ENCODE data around the gene CD209. TPM values are rescaled to one million over a fixed set of nuclear protein-coding genes. Genes with fewer than 3 reads are reported as not detected.
"Not testable (repeated sequence)": the region's sequence is repeated elsewhere in the genome, so short reads cannot be mapped to it uniquely, and the experiment has no call there.

The CD209 gene
- total RNA-seq, 1 donor from 2014 or later = not detected

- H3K9me3 Mint-ChIP-seq = peaks cover 4% of the 10 kb centered on the region
- DNase-seq (ENCODE audit: low spot score) = no peak
- intact Hi-C loops (cut with micrococcal nuclease) = no loop called here
- H3K27ac Mint-ChIP-seq = no peak overlapping the region
- no peaks in the 10 kb centered on the region for H3K4me1 Mint-ChIP-seq (ENCODE audit: low read depth)
- H3K4me3 Mint-ChIP-seq = no peak overlapping the region
- H3K27me3 Mint-ChIP-seq (ENCODE audit: insufficient read depth) = peaks cover 38% of the 10 kb centered on the region
- H3K36me3 Mint-ChIP-seq (ENCODE audit: low read depth) = no peaks in the 10 kb centered on the region
Observed at GRCh38 chr19:7783991-7784423, 36.7 kb upstream of the CD209 start.

- no peak overlapping the region for H3K4me3 Mint-ChIP-seq
- no peak overlapping the region for H3K27ac Mint-ChIP-seq
- no peaks in the 10 kb centered on the region for H3K36me3 Mint-ChIP-seq (ENCODE audit: low read depth)
- H3K9me3 Mint-ChIP-seq = peaks cover 4% of the 10 kb centered on the region
- H3K4me1 Mint-ChIP-seq (ENCODE audit: low read depth) = no peaks in the 10 kb centered on the region
- DNase-seq (ENCODE audit: low spot score) = no peak
- intact Hi-C loops (cut with micrococcal nuclease) = no loop called here
- peaks cover 26% of the 10 kb centered on the region for H3K27me3 Mint-ChIP-seq (ENCODE audit: insufficient read depth)
Observed at GRCh38 chr19:7781157-7781556, 33.8 kb upstream of the CD209 start.

GRCh38 chr19:7779631-7780486 is 32.5 kb upstream of the CD209 start:
- no peaks in the 10 kb centered on the region for H3K9me3 Mint-ChIP-seq
- peaks cover 31% of the 10 kb centered on the region for H3K27me3 Mint-ChIP-seq (ENCODE audit: insufficient read depth)
- intact Hi-C loops (cut with micrococcal nuclease) = no loop called here
- DNase-seq (ENCODE audit: low spot score) = no peak
- no peaks in the 10 kb centered on the region for H3K36me3 Mint-ChIP-seq (ENCODE audit: low read depth)
- no peaks in the 10 kb centered on the region for H3K4me1 Mint-ChIP-seq (ENCODE audit: low read depth)
- H3K27ac Mint-ChIP-seq = no peak overlapping the region
- H3K4me3 Mint-ChIP-seq = no peak overlapping the region

GRCh38 chr19:7778081-7778480 is 30.7 kb upstream of the CD209 start:
- DNase-seq (ENCODE audit: low spot score) = no peak
- Mint-ChIP-seq H3K27me3 (ENCODE audit: insufficient read depth) (peaks cover 21% of the 10 kb centered on the region), H3K36me3 (ENCODE audit: low read depth) (no peaks in the 10 kb centered on the region), H3K9me3 (no peaks in the 10 kb centered on the region), H3K4me1 (ENCODE audit: low read depth) (peaks cover 2% of the 10 kb centered on the region), H3K27ac (no peak overlapping the region), H3K4me3 (no peak overlapping the region)
- intact Hi-C loops (cut with micrococcal nuclease) = no loop called here

GRCh38 chr19:7775761-7776160 is 28.4 kb upstream of the CD209 start:
- intact Hi-C loops (cut with micrococcal nuclease) = no loop called here
- H3K4me1 Mint-ChIP-seq (ENCODE audit: low read depth) = peaks cover 13% of the 10 kb centered on the region

GRCh38 chr19:7773841-7774240 is 26.5 kb upstream of the CD209 start:
- H3K27ac Mint-ChIP-seq = no peak overlapping the region
- H3K36me3 Mint-ChIP-seq (ENCODE audit: low read depth) = no peaks in the 10 kb centered on the region
- no peak overlapping the region for H3K4me3 Mint-ChIP-seq
- H3K27me3 Mint-ChIP-seq (ENCODE audit: insufficient read depth) = peaks cover 14% of the 10 kb centered on the region
- no peak for DNase-seq (ENCODE audit: low spot score)
- no peaks in the 10 kb centered on the region for H3K9me3 Mint-ChIP-seq
- intact Hi-C loops (cut with micrococcal nuclease) = no loop called here
- peaks cover 13% of the 10 kb centered on the region for H3K4me1 Mint-ChIP-seq (ENCODE audit: low read depth)

More at GRCh38 chr19:7775761-7776160, 28.4 kb upstream of the CD209 start:
- Mint-ChIP-seq H3K36me3 (ENCODE audit: low read depth) (no peaks in the 10 kb centered on the region), H3K27ac (peak overlapping the region; percentile 55), H3K4me3 (no peak overlapping the region), H3K27me3 (ENCODE audit: insufficient read depth) (peaks cover 16% of the 10 kb centered on the region), H3K9me3 (no peaks in the 10 kb centered on the region)
- no peak for DNase-seq (ENCODE audit: low spot score)

- intact Hi-C loops (cut with micrococcal nuclease) = loop anchor here (1.0 kb wide), 5 partner anchors 22 to 281 kb away; no protein-coding TSS in a partner anchor
- H3K36me3 Mint-ChIP-seq (ENCODE audit: low read depth) = no peaks in the 10 kb centered on the region
- no peaks in the 10 kb centered on the region for H3K9me3 Mint-ChIP-seq
- peak overlapping the region; percentile 8 for H3K4me3 Mint-ChIP-seq
- peak overlapping the region; percentile 61 for H3K27ac Mint-ChIP-seq
- DNase-seq (ENCODE audit: low spot score) = no peak
- peaks cover 19% of the 10 kb centered on the region for H3K27me3 Mint-ChIP-seq (ENCODE audit: insufficient read depth)
- H3K4me1 Mint-ChIP-seq (ENCODE audit: low read depth) = peaks cover 13% of the 10 kb centered on the region
Observed at GRCh38 chr19:7772752-7773291, 25.5 kb upstream of the CD209 start.

GRCh38 chr19:7771072-7771471 is 23.7 kb upstream of the CD209 start:
- intact Hi-C loops (cut with micrococcal nuclease) = no loop called here
- H3K27ac Mint-ChIP-seq = no peak overlapping the region
- DNase-seq (ENCODE audit: low spot score) = no peak
- H3K27me3 Mint-ChIP-seq (ENCODE audit: insufficient read depth) = peaks cover 13% of the 10 kb centered on the region
- H3K4me1 Mint-ChIP-seq (ENCODE audit: low read depth) = peaks cover 13% of the 10 kb centered on the region
- no peaks in the 10 kb centered on the region for H3K9me3 Mint-ChIP-seq
- H3K4me3 Mint-ChIP-seq = no peak overlapping the region
- H3K36me3 Mint-ChIP-seq (ENCODE audit: low read depth) = no peaks in the 10 kb centered on the region

- Mint-ChIP-seq H3K9me3 (no peaks in the 10 kb centered on the region), H3K27me3 (ENCODE audit: insufficient read depth) (peaks cover 10% of the 10 kb centered on the region), H3K4me1 (ENCODE audit: low read depth) (peaks cover 13% of the 10 kb centered on the region), H3K4me3 (no peak overlapping the region), H3K27ac (no peak overlapping the region), H3K36me3 (ENCODE audit: low read depth) (no peaks in the 10 kb centered on the region)
- no peak for DNase-seq (ENCODE audit: low spot score)
- intact Hi-C loops (cut with micrococcal nuclease) = no loop called here
Observed at GRCh38 chr19:7769171-7769570, 21.8 kb upstream of the CD209 start.

GRCh38 chr19:7767487-7767886 is 20.2 kb upstream of the CD209 start:
- H3K4me3 Mint-ChIP-seq = no peak overlapping the region
- H3K27ac Mint-ChIP-seq = no peak overlapping the region
- no peaks in the 10 kb centered on the region for H3K36me3 Mint-ChIP-seq (ENCODE audit: low read depth)
- H3K4me1 Mint-ChIP-seq (ENCODE audit: low read depth) = peaks cover 6% of the 10 kb centered on the region
- H3K27me3 Mint-ChIP-seq (ENCODE audit: insufficient read depth) = peaks cover 11% of the 10 kb centered on the region
- no peak for DNase-seq (ENCODE audit: low spot score)
- peaks cover 2% of the 10 kb centered on the region for H3K9me3 Mint-ChIP-seq
- intact Hi-C loops (cut with micrococcal nuclease) = no loop called here

GRCh38 chr19:7766535-7766934 is 19.2 kb upstream of the CD209 start:
- H3K4me3 Mint-ChIP-seq = no peak overlapping the region
- intact Hi-C loops (cut with micrococcal nuclease) = no loop called here
- H3K27me3 Mint-ChIP-seq (ENCODE audit: insufficient read depth) = peaks cover 11% of the 10 kb centered on the region
- H3K36me3 Mint-ChIP-seq (ENCODE audit: low read depth) = no peaks in the 10 kb centered on the region
- no peak overlapping the region for H3K27ac Mint-ChIP-seq
- peaks cover 7% of the 10 kb centered on the region for H3K9me3 Mint-ChIP-seq
- H3K4me1 Mint-ChIP-seq (ENCODE audit: low read depth) = no peaks in the 10 kb centered on the region
- no peak for DNase-seq (ENCODE audit: low spot score)

- H3K9me3 Mint-ChIP-seq; H3K27ac Mint-ChIP-seq; intact Hi-C loops (cut with micrococcal nuclease); DNase-seq (ENCODE audit: low spot score); H3K4me3 Mint-ChIP-seq; H3K4me1 Mint-ChIP-seq (ENCODE audit: low read depth); H3K36me3 Mint-ChIP-seq (ENCODE audit: low read depth): not testable (repeated sequence)
- H3K27me3 Mint-ChIP-seq (ENCODE audit: insufficient read depth) = peaks cover 11% of the 10 kb centered on the region
Observed at GRCh38 chr19:7765043-7765442, 17.7 kb upstream of the CD209 start.

- peaks cover 16% of the 10 kb centered on the region for H3K9me3 Mint-ChIP-seq
- DNase-seq (ENCODE audit: low spot score); H3K4me1 Mint-ChIP-seq (ENCODE audit: low read depth); H3K27me3 Mint-ChIP-seq (ENCODE audit: insufficient read depth); H3K36me3 Mint-ChIP-seq (ENCODE audit: low read depth); H3K4me3 Mint-ChIP-seq; intact Hi-C loops (cut with micrococcal nuclease); H3K27ac Mint-ChIP-seq: not testable (repeated sequence)
Observed at GRCh38 chr19:7764157-7764556, 16.8 kb upstream of the CD209 start.
